ENCODE results near the gene TUSC2. TPM values are rescaled to one million over a fixed set of nuclear protein-coding genes. Genes with fewer than 3 reads are reported as not detected.
A peak's percentile ranks its signal among the peaks of the same experiment; 100 is the strongest.

The TUSC2 gene
- total and polyA plus RNA-seq, 2 experiments from 2014 or later = 41.6 to 71.0 TPM

DNA sequence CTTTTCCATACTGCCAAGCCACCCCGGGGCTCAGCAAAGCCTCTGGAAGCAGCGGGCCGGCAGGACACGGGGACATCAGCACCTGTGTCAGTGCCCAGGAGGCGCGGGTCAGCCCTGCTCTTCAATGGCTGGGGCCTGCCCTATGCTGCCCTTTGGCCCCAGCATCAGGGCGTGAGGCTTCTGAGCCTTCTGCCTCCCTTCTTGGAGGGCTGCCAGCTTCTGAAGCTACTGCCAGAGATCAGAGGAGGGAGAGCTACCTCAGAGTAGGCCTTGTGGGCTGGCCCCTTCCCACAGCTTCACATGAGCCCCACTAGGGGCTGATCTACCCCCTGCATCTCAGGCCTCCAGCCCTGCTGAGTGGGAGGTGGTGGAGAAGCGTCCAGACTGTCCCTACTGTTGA, 44.3 kb upstream of the TUSC2 start:
- Histone ChIP-seq H3K4me1 (ENCODE audit: insufficient read depth) (peaks cover 11% of the 10 kb centered on the region), H3K4me3 (no peak overlapping the region), H3K36me3 (ENCODE audit: insufficient read depth) (no peaks in the 10 kb centered on the region), H3K9me2 (ENCODE audit: insufficient read depth) (no peaks in the 10 kb centered on the region), H3K27ac (ENCODE audit: low read depth) (no peak overlapping the region), H3K79me2 (replicated peaks; ENCODE audit: insufficient read depth) (no peaks in the 10 kb centered on the region), H4K20me1 (replicated peaks; ENCODE audit: insufficient read depth) (no peaks in the 10 kb centered on the region), H3K27me3 (ENCODE audit: insufficient read depth) (no peaks in the 10 kb centered on the region), H3K4me2 (peak overlapping the region; percentile 67; the same call in 1 of the 2 replicates), H3F3A (replicated peaks; ENCODE audit: low read depth) (no peaks in the 10 kb centered on the region), H2AFZ (no peak overlapping the region)
- Mint-ChIP-seq H3K4me1 (peaks cover 31% of the 10 kb centered on the region), H3K27ac (no peak overlapping the region; the same call in 1 of the 2 replicates), H3K36me3 (ENCODE audit: low read depth) (no peaks in the 10 kb centered on the region; the same call in 2 of the 3 replicates), H3K4me3 (no peak overlapping the region; the same call in 2 of the 3 replicates), H3K27me3 (ENCODE audit: insufficient read depth, low read depth, poor library complexity) (peaks cover 19% of the 10 kb centered on the region), H3K9me3 (no peaks in the 10 kb centered on the region; the same call in 2 of the 3 replicates)
- ATAC-seq (peak; percentile 15), DNase-seq (ENCODE audit: low spot score) (no peak)
- TF ChIP-seq EZH2 (IDR thresholded peaks at IDR 0.05; ENCODE audit: low read depth, unreplicated experiment) = no peak
- TF ChIP-seq STAT1 (IDR thresholded peaks at IDR 0.05; ENCODE audit: unreplicated experiment) = no peak
- TF ChIP-seq ETS1 (IDR thresholded peaks at IDR 0.05) = no peak
- TF ChIP-seq ZNF114 (CRISPR knock-in tag; IDR thresholded peaks at IDR 0.05) = no peak
- no peak for TF ChIP-seq EZH2phosphoT487 (IDR thresholded peaks at IDR 0.05; ENCODE audit: unreplicated experiment)
- TF ChIP-seq, protein P1, sequence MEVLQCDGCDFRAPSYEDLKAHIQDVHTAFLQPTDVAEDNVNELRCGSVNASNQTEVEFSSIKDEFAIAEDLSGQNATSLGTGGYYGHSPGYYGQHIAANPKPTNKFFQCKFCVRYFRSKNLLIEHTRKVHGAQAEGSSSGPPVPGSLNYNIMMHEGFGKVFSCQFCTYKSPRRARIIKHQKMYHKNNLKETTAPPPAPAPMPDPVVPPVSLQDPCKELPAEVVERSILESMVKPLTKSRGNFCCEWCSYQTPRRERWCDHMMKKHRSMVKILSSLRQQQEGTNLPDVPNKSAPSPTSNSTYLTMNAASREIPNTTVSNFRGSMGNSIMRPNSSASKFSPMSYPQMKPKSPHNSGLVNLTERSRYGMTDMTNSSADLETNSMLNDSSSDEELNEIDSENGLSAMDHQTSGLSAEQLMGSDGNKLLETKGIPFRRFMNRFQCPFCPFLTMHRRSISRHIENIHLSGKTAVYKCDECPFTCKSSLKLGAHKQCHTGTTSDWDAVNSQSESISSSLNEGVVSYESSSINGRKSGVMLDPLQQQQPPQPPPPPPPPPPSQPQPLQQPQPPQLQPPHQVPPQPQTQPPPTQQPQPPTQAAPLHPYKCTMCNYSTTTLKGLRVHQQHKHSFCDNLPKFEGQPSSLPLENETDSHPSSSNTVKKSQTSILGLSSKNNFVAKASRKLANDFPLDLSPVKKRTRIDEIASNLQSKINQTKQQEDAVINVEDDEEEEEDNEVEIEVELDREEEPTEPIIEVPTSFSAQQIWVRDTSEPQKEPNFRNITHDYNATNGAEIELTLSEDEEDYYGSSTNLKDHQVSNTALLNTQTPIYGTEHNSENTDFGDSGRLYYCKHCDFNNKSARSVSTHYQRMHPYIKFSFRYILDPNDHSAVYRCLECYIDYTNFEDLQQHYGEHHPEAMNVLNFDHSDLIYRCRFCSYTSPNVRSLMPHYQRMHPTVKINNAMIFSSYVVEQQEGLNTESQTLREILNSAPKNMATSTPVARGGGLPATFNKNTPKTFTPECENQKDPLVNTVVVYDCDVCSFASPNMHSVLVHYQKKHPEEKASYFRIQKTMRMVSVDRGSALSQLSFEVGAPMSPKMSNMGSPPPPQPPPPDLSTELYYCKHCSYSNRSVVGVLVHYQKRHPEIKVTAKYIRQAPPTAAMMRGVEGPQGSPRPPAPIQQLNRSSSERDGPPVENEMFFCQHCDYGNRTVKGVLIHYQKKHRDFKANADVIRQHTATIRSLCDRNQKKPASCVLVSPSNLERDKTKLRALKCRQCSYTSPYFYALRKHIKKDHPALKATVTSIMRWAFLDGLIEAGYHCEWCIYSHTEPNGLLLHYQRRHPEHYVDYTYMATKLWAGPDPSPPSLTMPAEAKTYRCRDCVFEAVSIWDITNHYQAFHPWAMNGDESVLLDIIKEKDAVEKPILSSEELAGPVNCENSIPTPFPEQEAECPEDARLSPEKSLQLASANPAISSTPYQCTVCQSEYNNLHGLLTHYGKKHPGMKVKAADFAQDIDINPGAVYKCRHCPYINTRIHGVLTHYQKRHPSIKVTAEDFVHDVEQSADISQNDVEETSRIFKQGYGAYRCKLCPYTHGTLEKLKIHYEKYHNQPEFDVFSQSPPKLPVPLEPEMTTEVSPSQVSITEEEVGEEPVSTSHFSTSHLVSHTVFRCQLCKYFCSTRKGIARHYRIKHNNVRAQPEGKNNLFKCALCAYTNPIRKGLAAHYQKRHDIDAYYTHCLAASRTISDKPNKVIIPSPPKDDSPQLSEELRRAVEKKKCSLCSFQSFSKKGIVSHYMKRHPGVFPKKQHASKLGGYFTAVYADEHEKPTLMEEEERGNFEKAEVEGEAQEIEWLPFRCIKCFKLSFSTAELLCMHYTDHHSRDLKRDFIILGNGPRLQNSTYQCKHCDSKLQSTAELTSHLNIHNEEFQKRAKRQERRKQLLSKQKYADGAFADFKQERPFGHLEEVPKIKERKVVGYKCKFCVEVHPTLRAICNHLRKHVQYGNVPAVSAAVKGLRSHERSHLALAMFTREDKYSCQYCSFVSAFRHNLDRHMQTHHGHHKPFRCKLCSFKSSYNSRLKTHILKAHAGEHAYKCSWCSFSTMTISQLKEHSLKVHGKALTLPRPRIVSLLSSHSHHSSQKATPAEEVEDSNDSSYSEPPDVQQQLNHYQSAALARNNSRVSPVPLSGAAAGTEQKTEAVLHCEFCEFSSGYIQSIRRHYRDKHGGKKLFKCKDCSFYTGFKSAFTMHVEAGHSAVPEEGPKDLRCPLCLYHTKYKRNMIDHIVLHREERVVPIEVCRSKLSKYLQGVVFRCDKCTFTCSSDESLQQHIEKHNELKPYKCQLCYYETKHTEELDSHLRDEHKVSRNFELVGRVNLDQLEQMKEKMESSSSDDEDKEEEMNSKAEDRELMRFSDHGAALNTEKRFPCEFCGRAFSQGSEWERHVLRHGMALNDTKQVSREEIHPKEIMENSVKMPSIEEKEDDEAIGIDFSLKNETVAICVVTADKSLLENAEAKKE (CRISPR knock-in tag; IDR thresholded peaks at IDR 0.05) = no peak
- TF ChIP-seq, protein P2, sequence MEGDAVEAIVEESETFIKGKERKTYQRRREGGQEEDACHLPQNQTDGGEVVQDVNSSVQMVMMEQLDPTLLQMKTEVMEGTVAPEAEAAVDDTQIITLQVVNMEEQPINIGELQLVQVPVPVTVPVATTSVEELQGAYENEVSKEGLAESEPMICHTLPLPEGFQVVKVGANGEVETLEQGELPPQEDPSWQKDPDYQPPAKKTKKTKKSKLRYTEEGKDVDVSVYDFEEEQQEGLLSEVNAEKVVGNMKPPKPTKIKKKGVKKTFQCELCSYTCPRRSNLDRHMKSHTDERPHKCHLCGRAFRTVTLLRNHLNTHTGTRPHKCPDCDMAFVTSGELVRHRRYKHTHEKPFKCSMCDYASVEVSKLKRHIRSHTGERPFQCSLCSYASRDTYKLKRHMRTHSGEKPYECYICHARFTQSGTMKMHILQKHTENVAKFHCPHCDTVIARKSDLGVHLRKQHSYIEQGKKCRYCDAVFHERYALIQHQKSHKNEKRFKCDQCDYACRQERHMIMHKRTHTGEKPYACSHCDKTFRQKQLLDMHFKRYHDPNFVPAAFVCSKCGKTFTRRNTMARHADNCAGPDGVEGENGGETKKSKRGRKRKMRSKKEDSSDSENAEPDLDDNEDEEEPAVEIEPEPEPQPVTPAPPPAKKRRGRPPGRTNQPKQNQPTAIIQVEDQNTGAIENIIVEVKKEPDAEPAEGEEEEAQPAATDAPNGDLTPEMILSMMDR (conservative IDR thresholded peaks at IDR 0.05; ENCODE audit: low read depth in 2 of 2) = no peak
- no peak for TF ChIP-seq NANOG (IDR thresholded peaks at IDR 0.05; ENCODE audit: borderline replicate concordance)
- no peak for TF ChIP-seq POLR2AphosphoS5 (IDR thresholded peaks at IDR 0.05; ENCODE audit: low read depth)
- no peak for TF ChIP-seq ZNF331 (CRISPR knock-in tag; IDR thresholded peaks at IDR 0.05; ENCODE audit: low read depth)

Measured in GM23338 (cell line).